ENCODE measurements around the gene NEK7. TPM values are rescaled to one million over a fixed set of nuclear protein-coding genes. Genes with fewer than 3 reads are reported as not detected.
"Not testable (repeated sequence)": the region's sequence is repeated elsewhere in the genome, so short reads cannot be mapped to it uniquely, and the experiment has no call there.

Gene NEK7
- total RNA-seq, 1 experiment from 2014 or later = 699 TPM

- no peak for DNase-seq (ENCODE audit: low spot score)
Measured at GRCh38 chr1:198171667-198172540, 15.1 kb downstream of the NEK7 start.

DNA sequence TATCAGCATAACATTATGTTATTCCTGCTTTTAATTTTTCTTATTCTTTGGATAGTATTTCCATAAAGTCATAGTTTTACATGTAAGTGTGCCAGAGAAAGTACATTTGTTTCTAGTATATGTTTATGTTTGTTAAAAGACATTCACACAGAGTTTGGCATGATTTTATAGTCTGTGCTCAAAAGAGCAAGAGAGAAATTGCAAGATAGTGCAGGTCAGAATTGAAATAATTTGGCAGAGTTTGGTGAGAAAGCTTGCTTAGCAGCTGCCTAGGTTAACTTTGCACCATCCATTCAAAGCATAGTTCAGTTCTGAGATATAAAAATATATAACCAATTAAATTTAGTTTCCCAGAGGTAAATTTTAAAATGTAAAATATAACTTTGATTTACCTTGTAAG is 17.0 kb downstream of the NEK7 start:
- no peak for DNase-seq (ENCODE audit: low spot score)

DNA sequence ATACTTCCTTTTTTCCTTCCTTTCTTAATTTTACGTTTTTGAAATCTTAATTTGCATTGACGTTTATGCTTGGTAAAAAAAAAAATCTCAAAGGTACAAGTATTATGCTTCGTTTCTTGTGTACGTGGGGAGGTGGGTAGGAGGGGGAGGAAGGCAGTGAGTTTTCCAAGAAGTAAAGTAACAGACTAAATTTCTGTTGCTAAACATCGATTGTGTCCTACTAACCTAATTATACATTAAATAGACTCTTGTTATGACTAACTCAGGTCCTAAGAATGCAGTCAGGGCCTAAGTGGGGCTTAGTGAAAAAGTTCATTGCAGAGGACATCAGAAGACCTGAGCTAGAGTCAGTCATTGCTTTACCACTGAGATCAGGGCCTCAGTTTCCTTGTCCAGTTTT is 17.5 kb downstream of the NEK7 start:
- no peak for DNase-seq (ENCODE audit: low spot score)

GRCh38 chr1:198175423-198176170 is 18.8 kb downstream of the NEK7 start:
- DNase-seq (ENCODE audit: low spot score) = no peak

GRCh38 chr1:198176179-198176578 is 19.4 kb downstream of the NEK7 start:
- DNase-seq (ENCODE audit: low spot score) = no peak

GRCh38 chr1:198177546-198177945 is 20.7 kb downstream of the NEK7 start:
- DNase-seq (ENCODE audit: low spot score) = no peak

GRCh38 chr1:198178615-198179014 is 21.8 kb downstream of the NEK7 start:
- DNase-seq (ENCODE audit: low spot score) = no peak

- peak; percentile 46 for DNase-seq (ENCODE audit: low spot score)
Measured at GRCh38 chr1:198179556-198179981, 22.8 kb downstream of the NEK7 start.

DNA sequence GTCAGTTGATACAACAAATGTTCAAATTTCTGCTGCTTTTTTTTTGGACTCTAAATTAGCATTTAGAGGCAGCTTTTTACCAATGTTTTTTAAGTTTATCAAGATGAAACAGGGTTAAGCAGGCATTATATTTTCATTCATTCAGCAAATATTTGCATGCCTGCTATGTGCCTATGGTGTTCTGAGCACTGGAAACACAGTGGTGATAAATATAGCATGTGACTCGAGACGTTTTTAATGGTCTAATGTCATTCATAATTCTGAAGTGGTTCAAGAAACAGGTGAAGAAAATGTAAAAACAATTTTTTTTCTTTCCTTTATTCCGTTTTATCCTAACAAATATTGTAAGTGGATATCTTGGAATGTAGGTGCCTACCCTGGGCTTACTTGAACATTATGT is 26.8 kb downstream of the NEK7 start:
- no peak for DNase-seq (ENCODE audit: low spot score)

GRCh38 chr1:198184516-198184915 is 27.7 kb downstream of the NEK7 start:
- DNase-seq (ENCODE audit: low spot score) = no peak

GRCh38 chr1:198185146-198185545 is 28.3 kb downstream of the NEK7 start:
- DNase-seq (ENCODE audit: low spot score) = no peak

GRCh38 chr1:198185759-198186158 is 29.0 kb downstream of the NEK7 start:
- DNase-seq (ENCODE audit: low spot score) = no peak

GRCh38 chr1:198186916-198187580 is 30.2 kb downstream of the NEK7 start:
- no peak for DNase-seq (ENCODE audit: low spot score)

DNA sequence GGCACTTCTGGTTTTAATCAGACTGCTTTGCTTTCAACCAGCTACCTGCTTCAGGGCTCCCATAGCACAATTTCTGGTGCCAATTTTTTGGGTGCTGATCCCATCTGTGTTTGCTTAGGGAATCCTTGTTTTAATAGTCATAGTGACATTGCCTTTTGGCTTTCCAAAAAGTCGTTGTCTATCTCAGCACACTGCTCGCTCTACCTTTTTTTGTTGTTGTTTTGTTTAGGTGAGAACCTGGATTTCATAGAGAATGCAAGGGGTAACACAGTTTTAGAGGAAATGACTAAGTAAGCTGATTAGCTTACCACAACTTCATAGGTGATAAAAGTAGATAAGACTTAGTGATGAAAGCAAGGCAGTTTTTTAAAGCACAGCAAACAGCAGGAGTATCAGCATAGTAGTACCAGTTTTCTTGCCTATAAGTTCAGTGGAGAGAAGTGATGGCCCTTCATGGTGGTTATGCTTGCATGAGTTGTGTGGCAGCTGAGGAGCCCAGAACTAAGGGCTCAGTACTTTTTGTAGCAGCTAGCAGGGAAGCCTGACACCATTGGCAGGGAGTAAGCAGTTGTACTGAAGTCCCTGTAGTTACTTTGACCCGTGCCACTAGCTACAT is 31.3 kb downstream of the NEK7 start:
- DNase-seq (ENCODE audit: low spot score) = peak; percentile 49

DNA sequence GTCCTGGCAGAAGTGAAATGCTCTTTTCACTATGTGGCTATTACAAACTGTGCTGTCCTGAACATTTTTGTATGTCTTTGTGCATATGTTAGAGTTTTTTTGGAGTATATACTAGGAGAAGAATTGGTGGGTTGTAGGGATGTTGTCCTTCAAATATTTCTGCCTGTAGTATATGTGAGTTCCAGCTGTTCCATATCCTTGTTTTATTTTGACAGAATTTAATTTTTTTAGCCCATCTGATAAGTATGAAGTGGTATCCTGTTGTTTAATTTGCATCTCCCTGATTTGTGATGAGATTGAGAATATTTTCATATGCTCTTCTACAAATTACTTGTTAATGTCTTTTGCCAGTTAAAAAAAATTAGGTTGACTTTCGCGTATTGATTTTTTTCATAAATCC is 34.3 kb downstream of the NEK7 start:
- no peak for DNase-seq (ENCODE audit: low spot score)

GRCh38 chr1:198193871-198194270 is 37.1 kb downstream of the NEK7 start:
- not testable (repeated sequence) for DNase-seq (ENCODE audit: low spot score)

DNA sequence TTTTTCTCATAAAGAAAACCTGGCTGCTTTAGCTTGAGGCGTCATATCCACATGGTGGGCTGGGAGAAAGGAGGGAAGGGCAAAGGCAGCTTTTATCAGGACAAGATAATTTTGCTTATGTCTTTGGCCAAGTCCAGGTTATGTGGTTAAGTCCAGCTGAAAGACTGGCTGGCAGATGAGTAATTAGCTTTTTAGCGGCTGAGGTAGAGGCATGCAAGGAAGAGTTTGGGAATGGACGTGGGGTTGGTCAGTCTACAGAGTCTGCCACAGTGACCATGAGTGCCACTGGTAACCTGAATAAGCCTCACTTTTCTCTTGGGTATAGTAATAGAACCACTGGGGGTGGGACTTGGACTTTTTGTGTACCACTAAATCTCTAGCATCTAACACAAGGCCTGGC is 39.8 kb downstream of the NEK7 start:
- DNase-seq (ENCODE audit: low spot score) = no peak

DNA sequence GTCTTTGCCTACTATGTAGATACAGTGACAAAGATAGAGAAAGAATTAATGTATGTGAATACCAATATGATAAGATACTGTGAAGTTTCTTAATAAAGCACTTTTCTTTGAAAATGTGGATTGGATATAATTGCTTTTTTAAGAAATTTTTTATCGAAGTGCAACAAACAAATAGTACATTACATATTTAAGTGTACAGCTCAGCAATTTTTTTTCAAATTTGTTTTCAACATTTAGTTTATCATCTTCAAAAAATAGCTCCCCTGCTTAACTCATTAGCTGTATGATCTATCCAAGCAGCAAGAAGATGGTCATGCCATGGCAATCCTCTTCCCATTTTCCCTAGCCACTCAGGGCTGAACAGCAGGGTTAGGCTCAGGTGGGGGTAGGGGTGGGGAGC is 40.5 kb downstream of the NEK7 start:
- DNase-seq (ENCODE audit: low spot score) = no peak

DNA sequence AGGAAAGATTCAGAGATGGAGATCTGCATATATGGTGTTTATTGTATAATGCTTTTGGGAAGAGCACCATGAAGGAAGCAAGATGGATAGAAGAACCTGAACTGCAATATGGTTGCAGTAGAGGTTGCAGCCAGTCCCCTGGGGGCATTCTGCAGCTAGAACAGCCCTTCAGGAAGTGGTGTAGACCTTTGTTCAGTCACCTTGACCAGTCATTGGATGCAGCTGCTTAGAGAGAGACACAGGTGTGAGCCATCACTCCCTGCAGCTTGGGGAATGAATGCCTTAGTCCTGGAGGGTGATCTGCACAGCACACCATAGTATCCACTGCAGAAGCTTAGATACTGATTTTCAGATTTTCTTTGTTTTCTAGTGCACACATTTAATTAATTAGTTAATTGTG is 42.3 kb downstream of the NEK7 start:
- no peak for DNase-seq (ENCODE audit: low spot score)

DNA sequence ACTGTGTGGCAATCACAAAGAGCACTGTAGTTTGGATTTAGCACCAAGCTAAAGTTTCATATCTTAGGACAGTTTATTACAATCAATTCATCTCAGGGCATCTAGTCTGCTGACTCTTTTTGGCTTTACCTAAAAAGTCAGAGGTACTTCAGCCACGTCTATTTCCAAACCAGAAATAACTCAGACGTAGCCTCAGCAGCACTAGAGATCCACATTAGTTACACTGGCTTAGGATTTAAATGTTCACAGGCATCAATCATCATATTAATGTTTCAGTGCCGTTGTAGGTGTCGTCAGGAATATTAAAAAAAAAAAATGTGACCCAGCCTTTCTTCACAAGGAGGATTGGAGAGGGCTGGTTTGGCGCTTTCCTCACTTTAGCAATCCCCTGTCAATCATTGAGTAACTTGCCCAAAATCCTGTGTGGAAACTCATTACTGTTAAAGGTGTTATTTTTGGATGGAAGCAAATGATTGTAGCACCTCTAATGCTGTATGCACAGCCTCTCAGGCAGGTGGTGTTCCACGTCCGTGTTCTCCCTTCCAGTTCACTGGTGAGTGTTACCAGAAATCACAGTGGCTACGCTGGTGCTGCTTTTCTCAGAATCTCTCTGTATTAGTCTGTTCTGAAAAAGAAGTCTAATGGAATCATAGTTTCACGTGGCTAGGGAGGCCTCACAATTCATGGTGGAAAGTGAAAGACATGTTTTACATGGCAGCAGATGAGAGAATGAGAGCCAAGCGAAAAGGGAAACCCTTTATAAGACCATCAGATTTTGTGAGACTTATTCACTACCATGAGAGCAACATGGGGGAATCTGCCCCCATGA is 45.4 kb downstream of the NEK7 start:
- DNase-seq (ENCODE audit: low spot score) = no peak

GRCh38 chr1:198203434-198203833 is 46.6 kb downstream of the NEK7 start:
- DNase-seq (ENCODE audit: low spot score) = no peak

All from A172 (cell line).